Forelimb muscle (tissue), 1 donor: ENCODE results near the gene PTTG1IP. TPM values are rescaled to one million over a fixed set of nuclear protein-coding genes. Genes with fewer than 3 reads are reported as not detected.

ENCODE experiments used
- DNase-seq: peaks from one replicate; pipeline ENCODE4 v3.0.0-alpha.2; 2013; ENCODE audit warnings: low read depth
- polyA plus RNA-seq: library from polyadenylated mRNA; unstranded; fragments of 120-200 nt; gene quantifications from one replicate; pipeline ENCODE4 v1.2.1, GENCODE V29; 2013; ENCODE audit not compliant: insufficient read length

PTTG1IP gene
- polyA plus RNA-seq, 1 donor: 129 TPM

DNA sequence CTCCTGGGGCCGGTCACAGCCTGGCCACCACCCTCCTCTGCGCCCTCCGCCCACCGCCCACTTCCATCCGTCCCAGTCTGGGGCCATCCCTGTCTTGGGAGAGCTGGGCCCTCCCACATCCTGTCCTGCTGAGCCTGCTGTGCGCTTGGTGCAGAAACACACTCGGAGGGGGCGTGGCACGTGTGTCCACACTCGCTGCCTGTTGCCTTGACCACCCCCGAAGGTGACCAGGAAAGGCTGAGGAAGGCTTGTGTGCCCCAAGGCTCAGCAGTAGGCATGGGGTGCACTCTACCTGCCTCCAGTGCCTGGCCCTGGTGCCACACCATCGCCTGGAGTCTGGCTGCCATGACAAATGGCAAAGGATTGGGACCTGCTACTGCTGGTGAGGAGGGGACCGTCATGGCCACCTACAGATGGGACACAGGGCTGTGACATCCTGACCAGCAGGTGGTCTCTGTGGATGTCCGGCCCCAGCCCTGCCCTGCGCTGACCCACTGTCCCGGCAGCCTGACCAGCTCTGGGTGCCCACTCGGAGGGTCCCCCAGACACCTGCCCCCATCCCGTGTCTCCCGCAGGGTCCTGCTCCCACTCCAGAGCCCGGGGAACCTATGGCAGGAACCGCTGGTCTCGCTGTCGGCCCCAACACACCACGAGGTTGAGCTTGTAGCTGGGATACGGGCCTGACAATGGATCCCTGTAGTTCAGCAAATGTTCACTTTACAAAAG is 23.2 kb upstream of the PTTG1IP start:
- no peak for DNase-seq

DNA sequence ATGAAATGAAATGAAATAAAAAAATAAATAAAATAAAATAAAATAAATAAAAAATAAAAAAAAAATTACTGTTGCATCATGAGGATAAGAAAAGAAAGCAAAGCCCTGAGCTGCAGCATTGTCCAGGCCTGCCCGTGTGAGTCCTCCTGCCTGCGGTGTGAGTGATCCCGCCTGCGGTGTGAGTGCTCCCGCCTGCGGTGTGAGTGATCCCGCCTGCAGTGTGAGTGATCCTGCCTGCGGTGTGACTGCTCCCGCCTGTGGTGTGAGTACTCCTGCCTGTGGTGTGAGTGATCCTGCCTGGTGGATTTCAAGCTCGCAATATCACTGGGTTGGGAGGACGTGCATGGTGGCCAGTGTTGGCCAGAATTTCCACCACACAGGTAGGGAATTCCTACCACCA is 22.4 kb upstream of the PTTG1IP start:
- DNase-seq: no peak

DNA sequence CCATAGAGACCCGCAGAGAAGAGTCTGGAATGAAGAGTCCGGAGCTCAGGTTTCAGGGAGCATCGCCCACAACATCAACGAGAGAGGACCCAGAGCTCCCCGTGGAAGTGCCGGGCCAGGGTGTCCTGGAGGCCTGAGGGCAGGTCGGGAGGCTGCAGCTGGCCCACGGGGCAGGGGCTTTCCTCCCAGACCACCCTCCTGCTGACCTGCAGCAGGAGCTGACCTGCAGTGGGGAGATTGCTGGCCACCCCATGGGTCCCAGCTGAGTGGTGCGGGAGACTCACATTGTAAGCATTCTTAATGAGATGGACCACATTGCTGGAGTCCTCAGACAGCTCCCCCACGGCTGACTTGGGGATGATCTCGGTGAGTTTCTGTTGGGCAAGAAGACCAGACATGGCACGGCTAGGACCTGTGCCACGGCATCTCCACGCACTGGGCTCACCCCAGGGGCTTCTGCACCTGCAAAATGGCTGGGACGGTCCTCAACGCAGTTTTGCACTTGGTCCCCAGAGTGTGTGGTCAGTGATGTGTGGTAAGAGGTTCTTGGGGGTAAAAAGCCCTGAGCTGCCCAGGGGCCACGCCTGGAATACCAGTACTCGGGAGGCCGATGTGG is 21.3 kb upstream of the PTTG1IP start:
- DNase-seq: no peak

DNA sequence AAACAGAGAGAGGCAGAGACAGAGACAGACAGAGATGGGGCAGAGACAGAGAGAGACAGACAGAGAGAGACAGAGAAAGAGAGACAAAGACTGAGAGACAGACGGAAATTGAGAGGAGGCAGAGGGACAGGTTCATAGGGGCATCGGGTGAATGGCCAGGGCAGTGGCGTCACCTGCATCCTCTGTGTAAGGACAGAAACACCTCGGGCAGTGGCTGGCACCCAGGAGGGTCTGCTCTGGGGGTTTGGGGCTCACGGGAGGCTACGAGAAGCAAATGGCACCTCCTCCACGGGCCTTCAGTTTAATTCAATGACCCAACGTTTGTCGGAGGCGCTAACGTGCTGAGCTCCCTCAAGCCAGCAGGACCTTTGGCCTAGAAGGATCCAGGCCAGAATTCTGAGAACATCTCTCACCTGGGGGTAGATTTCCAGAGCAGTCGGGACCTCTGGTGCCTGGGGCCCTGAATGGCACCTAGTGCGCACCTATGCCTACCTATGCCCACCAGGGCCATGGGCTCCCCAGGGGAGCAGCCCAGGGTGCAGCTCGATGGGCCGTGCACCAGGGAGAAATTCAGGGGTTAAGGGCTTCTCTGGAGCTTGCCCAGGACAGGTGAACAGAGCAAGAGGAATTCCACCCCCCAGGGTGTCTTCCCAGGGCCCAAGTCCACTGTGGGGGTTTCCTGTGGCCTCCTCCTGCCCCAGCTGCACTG is 20.6 kb upstream of the PTTG1IP start:
- no peak for DNase-seq

DNA sequence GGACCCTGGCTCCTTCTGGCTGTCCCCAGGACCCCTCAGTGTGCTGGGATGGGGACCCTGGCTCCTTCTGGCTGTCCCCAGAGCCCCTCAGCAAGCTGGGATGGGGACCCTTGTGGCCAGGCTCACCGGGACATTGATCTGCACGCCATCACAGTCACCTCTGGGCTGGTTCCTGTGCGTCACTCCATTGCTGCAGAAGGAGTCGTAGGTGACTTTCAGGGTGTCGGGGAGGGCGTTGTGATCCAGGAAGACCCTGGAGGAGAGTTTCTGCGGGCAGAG is 19.7 kb upstream of the PTTG1IP start:
- DNase-seq: no peak

DNA sequence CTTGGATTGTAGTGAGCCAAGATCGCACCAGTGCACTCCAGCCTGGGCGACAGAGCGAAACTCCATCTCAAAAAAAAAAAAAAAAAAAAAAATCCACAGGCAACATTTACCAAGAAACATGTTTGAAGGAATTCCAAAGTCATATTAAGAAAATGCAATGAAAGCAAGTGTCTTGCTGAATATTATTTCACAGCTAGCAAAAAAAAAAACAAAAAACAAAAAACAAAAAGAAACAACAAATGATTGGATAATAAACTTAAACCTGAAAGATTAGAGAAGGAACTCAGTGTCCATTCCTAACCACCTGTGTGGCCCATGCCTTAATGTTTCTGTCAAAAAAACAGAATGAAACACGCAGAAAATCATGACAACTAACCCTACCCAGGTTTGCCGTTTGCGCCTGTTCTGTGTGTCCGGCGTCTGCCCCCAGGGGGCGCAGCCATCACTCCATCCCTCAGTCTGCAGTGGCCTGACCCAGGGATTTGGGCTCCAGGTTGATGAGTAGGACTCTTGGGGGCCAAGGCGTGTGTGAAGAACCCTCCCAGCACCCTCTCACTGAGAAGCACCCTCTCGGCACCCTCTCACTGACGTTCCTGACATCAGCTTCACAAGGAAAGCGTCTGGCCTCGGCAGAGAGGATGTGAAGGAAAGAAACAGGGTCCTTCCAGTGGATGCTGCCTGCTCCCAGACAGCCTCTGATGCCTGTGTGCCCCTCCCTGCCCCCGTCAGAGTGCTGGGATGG is 19.2 kb upstream of the PTTG1IP start:
- no peak for DNase-seq

DNA sequence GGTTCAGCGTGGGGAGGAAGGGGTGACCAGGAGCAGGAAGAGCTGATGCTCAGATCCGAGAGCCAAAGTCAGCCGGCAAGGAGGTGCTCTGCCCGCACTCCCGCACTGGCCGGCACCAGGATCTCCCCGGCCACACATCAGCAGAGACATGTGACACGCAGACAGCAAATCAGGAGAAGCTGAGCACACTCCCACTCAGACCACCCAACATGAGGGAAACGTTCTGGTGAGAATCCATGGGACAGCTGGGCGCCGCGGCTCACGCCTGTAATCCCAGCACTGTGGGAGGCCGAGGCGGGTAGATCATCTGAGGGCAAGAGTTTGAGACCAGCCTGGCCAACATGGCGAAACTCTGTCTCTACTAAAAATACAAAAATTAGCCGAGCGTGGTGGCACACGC is 18.6 kb upstream of the PTTG1IP start:
- DNase-seq: no peak

DNA sequence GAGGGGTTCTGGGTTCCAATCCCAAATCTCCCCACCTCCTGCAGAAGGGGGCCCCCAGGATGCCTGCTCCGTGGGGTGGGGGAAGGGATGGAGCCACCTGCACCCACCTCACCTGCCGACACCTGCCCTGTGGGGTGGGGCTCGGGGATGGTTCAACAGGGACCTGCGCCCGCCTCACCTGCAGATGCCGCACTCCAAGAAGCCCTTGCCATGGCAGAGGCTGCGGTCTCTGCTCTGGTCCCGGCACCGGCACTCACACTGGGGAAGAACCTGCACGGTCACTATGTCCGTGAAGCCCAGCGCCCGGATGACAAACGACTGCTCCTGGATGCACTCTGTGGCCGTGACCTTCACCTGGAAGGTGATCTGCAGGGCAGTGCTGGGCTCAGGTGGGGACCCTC is 18.1 kb upstream of the PTTG1IP start:
- DNase-seq: no peak

DNA sequence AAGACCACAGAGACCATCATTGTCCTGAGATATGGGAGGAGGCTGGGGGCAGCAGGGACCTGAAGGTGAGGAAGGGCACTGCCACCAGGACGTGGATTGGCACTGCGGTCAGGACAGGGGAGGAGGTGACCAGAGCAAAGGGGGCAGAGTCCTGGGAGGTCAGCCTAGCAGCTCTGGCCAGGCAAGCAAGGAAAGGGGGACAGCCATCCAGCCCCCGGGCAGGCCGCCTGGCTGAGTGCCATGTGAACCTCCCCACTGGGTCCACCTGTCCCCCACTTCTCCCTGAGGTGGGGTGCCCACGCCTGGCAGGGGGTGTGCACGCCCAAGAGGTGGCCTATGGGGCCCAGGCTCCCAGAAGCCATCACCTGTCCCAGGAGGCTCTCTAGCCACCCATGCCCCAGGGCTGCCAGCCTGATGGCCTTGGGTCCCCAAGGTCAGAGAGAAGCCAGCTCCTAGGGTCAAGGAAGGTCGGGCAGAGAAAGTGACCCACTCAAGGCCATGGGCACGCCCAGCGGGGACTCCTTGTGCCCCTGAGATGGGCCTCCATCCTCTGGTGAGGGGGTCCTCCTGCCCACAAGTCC is 17.6 kb upstream of the PTTG1IP start:
- no peak for DNase-seq

DNA sequence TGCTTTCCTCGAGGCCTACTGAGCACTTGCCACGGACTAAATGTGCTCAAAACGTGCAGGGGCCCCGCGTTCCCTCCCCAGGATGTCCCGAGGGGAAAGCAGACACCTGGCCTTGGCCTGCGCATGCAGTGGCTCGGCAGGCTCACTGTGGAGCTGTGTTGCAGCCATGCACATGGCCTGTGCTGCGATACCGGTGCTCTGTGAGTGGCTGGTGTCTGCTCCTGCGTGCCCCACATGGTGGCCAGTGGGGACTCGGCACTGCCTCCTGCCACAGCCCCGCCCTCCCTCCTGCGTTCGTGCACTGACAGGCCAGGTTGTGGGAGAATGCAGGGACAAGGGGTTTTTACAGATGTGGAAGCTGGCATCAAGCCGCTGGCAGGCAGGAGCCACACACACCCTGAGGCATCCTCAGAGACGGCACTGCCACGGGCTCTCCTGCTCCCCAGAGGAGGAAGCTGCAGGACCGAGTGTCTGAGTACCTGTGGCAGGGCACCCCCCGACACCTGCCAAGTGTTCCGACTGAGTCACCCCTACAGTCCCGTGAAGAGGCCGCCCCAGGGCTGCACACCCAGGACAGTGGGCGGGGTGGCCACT is 16.9 kb upstream of the PTTG1IP start:
- no peak for DNase-seq

DNA sequence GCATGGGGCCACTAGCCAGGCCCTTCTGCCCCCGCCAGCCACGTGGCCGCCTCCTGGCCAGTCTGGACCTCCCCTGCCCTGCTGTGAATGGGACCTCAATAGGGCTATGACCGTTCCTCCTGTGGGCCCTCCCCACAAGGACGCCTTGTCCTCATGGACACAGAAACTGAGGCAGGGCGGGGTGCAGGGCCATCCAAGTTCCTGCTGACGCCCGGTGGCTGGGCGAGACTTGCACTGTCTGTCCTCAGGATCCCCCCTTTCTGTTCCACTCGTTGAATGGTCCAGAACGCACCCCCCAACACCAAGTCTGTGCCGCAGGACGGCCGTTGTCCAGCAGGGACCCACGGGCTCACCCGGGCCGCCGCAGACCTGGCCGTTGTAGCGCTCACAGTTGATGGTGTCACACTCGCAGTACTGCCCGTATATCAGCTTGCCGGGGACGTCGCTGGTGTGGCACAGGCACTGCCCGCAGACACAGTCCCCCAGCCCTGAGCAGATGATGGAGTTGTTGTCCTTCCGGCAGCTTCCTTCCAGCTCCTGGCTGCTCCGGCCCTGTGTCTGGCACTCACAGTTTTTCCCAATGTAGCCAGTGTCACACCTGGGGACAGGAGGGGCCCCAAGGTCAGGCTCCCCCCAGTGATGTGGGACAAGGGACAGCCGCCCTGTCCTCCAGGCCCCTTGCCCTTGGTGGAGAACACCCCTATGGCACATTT is 16.3 kb upstream of the PTTG1IP start:
- no peak for DNase-seq

DNA sequence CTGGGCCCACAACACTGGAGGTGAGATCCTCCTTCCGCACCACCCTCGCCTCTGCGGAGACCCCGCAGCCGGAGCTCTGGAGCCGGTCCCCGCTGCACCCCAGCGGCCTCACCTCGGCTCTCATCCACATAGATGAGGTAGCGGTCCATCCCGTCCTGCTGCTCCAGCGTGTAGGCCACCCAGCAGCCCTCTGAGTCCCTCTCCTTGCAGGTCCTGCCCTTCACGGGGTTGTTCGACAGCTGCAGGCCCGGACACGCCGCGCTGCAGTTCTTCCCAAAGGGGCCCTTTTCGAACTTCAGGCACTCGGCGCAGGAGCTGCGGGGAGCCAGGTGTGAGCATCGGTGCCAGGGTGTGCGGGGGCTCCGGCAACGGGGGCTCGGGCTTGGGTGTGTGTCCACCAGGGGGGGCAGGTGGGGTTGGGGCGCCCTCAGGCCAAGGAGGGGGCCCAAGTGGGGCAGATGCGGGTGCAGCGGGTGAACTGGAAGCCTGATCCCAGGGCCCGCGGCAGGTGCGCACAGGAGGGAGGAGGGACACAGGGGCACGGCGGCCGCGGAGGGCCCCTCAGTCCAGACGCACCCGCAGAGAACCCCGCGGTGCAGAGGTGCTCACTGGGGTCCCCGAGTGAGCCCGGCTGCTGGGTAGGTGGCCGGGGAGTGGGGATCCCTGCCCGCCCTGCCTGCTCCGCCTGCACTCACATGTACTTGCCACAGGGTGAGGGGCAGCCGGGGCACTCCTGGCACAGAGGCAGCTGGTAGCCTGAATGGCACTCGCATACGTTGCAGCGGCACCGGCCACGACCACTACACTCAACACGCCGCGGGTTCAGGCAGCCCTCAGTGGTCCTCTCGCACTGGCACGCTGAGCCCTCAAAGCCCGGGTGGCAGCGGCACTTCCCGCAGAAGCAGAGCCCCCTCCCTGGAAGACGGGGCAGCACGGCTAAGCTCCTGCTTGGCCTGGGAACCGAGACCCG is 15.4 kb upstream of the PTTG1IP start:
- DNase-seq: no peak

DNA sequence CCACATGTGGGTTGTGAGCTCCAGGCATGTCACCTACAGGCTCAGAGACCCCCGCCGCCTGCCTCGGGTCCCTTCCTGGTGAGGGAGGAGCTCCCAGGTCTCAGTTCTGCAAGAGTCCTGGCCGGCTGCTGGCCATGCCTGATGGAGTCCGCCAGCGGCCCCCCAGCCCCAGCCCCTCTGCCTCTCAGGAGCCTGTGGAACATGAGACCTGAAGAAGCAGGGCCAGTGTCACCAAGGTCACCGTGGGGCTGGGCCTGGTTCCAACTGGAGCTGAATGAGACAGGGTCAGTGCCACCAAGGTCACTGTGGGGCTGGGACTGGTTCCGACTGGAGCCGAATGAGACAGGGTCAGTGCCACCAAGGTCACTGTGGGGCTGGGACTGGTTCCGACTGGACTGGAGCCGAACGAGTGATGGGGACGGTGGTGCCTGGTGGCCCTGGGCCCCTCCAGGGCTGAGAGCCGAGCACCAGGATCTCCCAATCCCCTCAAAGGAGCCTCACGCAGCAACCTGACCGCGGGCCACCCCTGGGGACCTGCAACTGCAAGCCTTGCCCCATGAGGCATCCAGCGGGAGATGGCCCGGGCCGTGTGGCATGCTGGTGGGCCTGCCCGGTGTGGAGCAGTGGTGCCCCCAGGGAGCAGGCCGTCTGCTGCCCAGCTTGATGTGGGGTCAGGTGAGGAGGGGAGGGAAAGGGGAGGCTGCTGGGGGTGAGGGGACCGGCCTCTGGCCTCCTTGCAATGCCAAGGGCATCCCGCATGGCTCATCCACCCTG is 14.5 kb upstream of the PTTG1IP start:
- DNase-seq: no peak

DNA sequence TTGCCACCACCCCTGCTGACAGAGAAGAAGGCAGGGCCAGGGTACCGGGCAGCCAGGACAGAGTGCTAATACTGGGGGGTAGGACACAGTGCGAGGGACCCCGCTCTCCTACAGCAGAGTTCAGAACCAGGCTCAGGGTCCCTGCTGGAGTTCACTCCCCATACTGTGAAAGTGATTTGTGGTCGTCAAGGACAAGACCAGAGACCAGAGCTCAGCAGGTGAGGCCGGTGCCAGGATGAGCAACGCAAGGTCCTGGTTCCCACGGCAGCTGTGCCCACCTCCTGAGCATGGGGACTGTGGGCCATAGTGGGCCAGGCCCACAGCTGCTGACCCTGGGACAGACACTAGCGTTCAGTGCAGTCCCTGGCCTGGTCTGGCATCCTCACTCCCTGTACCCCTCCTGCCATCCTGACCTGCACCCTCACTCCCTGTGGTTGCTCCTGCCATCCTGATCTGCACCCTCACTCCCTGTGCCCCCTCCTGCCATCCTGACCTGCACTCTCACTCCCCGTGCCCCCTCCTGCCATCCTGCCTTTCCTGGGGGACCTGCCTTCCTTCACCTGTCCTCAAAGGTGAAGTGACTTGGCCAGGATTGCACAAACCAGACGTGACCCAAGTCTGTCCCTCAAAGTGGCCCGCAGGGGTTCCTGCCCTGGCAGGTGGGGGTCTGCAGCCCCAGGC is 13.8 kb upstream of the PTTG1IP start:
- DNase-seq: no peak

DNA sequence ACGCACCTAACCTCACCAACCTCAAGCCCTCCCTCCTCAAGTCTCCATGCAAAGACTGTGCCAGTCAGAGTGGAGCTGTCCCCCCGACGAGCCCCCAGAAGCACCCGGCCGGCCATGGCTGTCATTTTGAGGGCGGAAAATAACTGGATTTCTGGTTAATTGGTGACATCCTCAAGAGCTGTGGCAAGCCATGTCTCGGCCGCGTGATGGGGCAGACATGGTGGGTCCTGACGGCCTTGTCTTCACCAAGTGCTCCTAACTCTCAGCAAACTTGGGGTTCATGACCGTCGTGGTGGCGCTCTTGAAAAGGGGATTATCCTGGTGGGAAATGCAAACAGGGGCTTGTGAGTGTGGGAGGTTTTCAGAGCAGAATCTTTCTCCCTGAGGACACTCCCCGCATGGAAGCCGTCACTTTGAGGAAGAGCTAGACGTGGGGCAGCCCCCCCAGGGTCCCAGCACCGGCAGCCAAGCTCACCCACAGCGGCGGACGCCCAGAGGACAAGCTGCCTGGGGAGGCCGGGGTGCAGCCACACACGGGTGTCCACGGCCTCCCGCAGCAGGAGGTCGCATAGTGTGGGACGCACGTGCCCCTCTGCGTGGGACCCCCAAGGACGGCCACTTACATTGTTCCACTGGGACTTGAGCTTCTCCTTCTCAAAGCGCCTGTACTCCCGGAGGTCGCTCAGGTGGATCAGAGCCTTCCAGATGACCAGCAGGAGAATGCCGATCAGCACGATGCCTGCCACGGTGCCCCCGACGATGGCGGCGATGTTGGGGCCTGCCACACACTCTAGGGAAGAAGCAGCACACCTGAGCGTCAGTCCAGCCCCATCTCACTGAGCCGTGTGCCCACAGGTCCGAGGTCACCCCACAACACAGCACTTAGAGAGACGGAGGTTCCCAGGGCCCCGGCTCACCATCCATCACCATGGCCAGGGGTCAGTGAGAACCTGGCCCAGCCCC is 12.9 kb upstream of the PTTG1IP start:
- DNase-seq: no peak

DNA sequence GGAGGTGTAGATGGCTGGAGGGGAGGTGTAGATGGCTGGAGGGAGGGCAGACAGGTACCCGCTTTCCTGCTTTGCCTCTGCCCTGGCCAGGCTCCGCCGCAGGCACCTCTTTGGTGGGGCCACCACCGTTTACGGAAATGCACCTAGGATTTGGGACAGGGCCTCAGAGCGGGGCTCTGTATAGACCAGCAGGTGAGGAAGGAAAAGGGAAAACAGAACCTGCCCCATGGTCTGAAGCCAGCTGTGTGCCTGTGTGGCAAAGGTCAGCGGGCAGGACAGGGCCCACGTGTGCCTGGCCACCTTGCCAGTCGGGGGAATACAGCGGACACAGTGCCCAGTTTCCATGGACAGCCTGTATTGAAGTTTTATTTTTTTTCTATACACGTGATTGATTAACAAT is 12.1 kb upstream of the PTTG1IP start:
- DNase-seq: no peak

DNA sequence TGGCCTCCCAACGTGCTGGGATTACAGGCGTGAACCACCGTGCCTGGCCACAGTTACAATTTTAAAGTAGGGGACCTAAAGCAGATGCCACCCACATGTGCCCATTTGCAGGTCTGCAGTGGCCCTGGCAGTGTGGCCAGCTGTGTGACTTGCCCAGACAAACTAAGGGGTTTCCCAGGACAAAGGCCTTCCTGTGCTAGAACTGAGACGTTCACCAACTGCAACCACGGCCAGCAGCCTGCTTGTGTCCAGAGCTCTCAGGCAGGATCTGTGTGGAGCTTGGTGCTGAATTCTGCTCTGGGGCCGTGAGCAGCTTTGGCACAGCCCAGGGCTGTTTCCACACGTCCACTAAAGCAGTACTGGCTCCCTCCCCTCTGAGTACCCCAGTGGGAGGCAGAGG is 10.6 kb upstream of the PTTG1IP start:
- no peak for DNase-seq
